Activated naive CD4-positive, alpha-beta T cell treated with anti-CD3 and anti-CD28 coated beads, Interleukin-2, amount 50 U/mL, for 72 hours (primary cell): ENCODE measurements around the gene SHBG. TPM values are rescaled to one million over a fixed set of nuclear protein-coding genes. Genes with fewer than 3 reads are reported as not detected.

Source experiments
- ATAC-seq, 2 donors: fragments of 150-1000 bp; cut with Tn5 transposase; 2 replicates each; pipeline ENCODE4 v1.10.0; 2021; ENCODE audit warnings: mild to moderate bottlenecking in 2 of 2, moderate library complexity in 2 of 2
- DNase-seq, 2 donors: peaks; one replicate each; pipeline ENCODE4 v3.0.0; 2021 to 2022; ENCODE audit warnings: low spot score in 2 of 2
- H3K27ac Mint-ChIP-seq, 2 donors: one replicate each; pipeline ENCODE4 v1.8.0; 2022; ENCODE audit warnings: mild to moderate bottlenecking in 2 of 2, mixed read lengths in 2 of 2
- H3K36me3 Mint-ChIP-seq, 2 donors: one replicate each; pipeline ENCODE4 v1.8.0; 2022; ENCODE audit warnings: mixed read lengths in 2 of 2
- H3K9me3 Mint-ChIP-seq, 2 donors: one replicate each; pipeline ENCODE4 v1.8.0; 2022; ENCODE audit warnings: mixed read lengths in 2 of 2
- total RNA-seq, 2 donors: library from RNA; stranded (reverse); gene quantifications; one replicate each; pipeline ENCODE4 v1.2.3, GENCODE V29; 2022

The SHBG gene, protein sequence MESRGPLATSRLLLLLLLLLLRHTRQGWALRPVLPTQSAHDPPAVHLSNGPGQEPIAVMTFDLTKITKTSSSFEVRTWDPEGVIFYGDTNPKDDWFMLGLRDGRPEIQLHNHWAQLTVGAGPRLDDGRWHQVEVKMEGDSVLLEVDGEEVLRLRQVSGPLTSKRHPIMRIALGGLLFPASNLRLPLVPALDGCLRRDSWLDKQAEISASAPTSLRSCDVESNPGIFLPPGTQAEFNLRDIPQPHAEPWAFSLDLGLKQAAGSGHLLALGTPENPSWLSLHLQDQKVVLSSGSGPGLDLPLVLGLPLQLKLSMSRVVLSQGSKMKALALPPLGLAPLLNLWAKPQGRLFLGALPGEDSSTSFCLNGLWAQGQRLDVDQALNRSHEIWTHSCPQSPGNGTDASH
- under 1 TPM in 1 of 2 donors, not detected in 1; 0.50 TPM for total RNA-seq

DNA sequence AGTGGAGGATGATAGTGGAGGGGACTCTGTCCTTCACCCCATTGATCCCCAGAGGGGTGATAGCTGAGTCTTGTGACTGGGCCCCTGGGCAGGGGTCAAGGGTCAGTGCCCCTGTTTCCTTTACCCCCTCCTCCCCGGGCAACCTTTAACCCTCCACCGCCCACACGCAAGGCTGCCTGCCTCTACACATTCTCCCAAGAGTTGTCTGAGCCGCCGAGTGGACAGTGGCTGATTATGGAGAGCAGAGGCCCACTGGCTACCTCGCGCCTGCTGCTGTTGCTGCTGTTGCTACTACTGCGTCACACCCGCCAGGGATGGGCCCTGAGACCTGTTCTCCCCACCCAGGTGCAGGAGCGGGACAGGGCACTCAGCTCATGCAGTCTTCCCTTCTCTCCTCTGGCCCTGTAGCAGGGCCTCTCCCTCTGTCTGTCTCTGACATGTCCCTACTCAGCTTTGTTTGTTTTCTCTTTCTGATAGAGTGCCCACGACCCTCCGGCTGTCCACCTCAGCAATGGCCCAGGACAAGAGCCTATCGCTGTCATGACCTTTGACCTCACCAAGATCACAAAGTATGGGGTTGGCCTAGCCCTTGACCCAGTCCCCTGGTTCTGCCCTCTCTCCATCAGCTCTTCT, at the start of gene SHBG:
TSS of gene SHBG (plus strand) at position 197 of the 633 bp plus-strand sequence. CDS start at position 235, 38 bp downstream.
- DNase-seq: no peak
- Mint-ChIP-seq H3K36me3 (no peaks in the 10 kb centered on the region), H3K9me3 (no peaks in the 10 kb centered on the region), H3K27ac (no peak within 1 kb of the TSS)
- no peak for ATAC-seq

DNA sequence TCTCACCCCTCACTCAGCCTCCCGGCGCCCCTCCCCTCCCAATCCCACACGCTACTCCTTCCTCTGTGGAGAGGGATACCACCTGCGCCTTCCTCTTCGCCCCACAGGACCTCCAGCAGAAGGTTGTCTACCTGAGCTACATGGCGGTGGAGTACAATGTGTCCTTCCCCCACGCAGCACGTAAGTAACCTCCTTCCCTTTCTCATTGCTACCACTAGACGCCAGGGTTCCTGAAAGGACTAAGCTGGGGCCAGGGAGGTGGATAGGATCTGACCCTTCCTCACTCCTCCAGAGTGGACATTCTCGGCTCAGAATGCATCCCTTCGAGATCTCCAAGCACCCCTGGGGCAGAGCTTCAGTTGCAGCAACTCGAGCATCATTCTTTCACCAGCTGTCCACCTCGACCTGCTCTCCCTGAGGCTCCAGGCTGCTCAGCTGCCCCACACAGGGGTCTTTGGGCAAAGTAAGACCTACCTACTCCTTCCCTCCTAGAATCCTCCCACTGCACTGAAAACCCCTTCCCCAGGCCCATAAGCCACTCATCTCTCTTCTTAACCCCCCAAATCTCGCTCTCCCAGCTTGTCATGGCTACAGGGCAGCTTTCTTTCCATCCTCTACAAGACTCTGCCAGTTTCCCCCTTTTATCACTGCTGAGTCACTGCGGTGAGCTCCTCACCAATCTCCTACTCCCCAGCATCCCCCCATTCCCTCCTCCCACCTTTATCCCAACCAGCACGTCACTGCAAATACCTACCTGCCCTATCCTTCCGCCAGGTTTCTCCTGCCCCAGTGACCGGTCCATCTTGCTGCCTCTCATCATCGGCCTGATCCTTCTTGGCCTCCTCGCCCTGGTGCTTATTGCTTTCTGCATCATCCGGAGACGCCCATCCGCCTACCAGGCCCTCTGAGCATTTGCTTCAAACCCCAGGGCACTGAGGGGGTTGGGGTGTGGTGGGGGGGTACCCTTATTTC, 49.0 kb upstream of the SHBG start:
- ATAC-seq (no peak), DNase-seq (no peak)
- Mint-ChIP-seq H3K27ac (peak overlapping the region; percentile 88 to 100), H3K9me3 (no peaks in the 10 kb centered on the region), H3K36me3 (peaks cover 46 to 71% of the 10 kb centered on the region in 2 donors)

- H3K9me3 Mint-ChIP-seq: no peaks in the 10 kb centered on the region
- DNase-seq (no peak), ATAC-seq (no peak)
- peak overlapping the region; percentile 91 to 98 for H3K27ac Mint-ChIP-seq
- H3K36me3 Mint-ChIP-seq: peaks cover 33 to 55% of the 10 kb centered on the region in 2 donors
Measured at GRCh38 chr17:7582396-7583252, 47.3 kb upstream of the SHBG start.

GRCh38 chr17:7583253-7584109, 46.5 kb upstream of the SHBG start, which contains the start of gene MPDU1:
MPDU1 (plus strand) TSS chr17:7583852; CDS start chr17:7583863, 11 bp downstream.
- H3K27ac Mint-ChIP-seq: peak within 1 kb of the TSS; percentile 91 to 98
- H3K36me3 Mint-ChIP-seq: peaks cover 30 to 48% of the 10 kb centered on the region in 2 donors
- DNase-seq (peak; percentile 93 to 97), ATAC-seq (peak; percentile 61 to 74)
- no peaks in the 10 kb centered on the region for H3K9me3 Mint-ChIP-seq

GRCh38 chr17:7586673-7587419, 43.1 kb upstream of the SHBG start:
- no peaks in the 10 kb centered on the region for H3K9me3 Mint-ChIP-seq
- ATAC-seq: no peak
- peak overlapping the region; percentile 36 to 44 for H3K27ac Mint-ChIP-seq
- DNase-seq: no peak
- H3K36me3 Mint-ChIP-seq: peaks cover 28 to 30% of the 10 kb centered on the region in 2 donors

GRCh38 chr17:7587420-7588151, 42.3 kb upstream of the SHBG start:
- ATAC-seq (no peak), DNase-seq (no peak)
- Mint-ChIP-seq H3K36me3 (peaks cover 22 to 24% of the 10 kb centered on the region in 2 donors), H3K9me3 (no peaks in the 10 kb centered on the region), H3K27ac (peak overlapping the region; percentile 36 to 44)

DNA sequence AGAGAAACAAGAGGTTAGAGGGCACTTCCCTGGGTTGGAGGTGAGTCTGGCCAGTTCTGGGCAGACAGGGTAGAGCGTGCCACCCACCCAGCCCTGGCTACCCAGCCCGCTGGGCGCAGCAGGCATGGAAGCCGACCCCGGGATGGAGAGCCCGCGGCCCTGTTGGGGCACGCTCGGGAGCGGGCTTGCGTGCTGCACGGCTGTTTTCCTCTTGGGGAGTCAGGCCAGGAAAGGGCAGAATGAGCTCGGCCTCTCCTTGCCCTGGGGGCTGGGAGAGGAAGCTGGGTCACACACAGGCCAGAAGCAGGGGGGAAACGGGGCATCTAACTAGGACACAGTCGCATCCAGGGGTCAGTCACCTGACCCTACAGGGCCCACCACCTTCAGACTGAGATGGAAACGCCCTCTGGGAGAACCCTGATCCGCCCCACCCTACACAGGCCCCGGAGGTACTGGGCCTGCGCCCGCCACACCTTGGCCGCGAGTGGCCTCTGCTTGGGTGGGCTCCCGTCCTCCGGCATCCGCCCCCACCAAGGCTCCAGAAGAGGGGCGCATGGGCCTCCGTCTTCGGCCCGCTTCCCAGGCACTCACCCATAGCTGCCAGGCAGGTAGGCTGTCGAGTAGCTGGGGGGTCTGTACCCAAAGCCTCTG, 41.3 kb upstream of the SHBG start:
- peak overlapping the region in 1 of 2 donors; percentile 44 for H3K27ac Mint-ChIP-seq
- H3K36me3 Mint-ChIP-seq: peaks cover 20 to 22% of the 10 kb centered on the region in 2 donors
- DNase-seq (no peak), ATAC-seq (peak in 1 of 2 donors; percentile 1)
- no peaks in the 10 kb centered on the region for H3K9me3 Mint-ChIP-seq

- DNase-seq: peak; percentile 71 to 72
- no peak overlapping the region for H3K27ac Mint-ChIP-seq
- peaks cover 14 to 22% of the 10 kb centered on the region in 2 donors for H3K36me3 Mint-ChIP-seq
- ATAC-seq: peak; percentile 55 to 82
- H3K9me3 Mint-ChIP-seq: no peaks in the 10 kb centered on the region
Measured at GRCh38 chr17:7589204-7589868, 40.6 kb upstream of the SHBG start.

DNA sequence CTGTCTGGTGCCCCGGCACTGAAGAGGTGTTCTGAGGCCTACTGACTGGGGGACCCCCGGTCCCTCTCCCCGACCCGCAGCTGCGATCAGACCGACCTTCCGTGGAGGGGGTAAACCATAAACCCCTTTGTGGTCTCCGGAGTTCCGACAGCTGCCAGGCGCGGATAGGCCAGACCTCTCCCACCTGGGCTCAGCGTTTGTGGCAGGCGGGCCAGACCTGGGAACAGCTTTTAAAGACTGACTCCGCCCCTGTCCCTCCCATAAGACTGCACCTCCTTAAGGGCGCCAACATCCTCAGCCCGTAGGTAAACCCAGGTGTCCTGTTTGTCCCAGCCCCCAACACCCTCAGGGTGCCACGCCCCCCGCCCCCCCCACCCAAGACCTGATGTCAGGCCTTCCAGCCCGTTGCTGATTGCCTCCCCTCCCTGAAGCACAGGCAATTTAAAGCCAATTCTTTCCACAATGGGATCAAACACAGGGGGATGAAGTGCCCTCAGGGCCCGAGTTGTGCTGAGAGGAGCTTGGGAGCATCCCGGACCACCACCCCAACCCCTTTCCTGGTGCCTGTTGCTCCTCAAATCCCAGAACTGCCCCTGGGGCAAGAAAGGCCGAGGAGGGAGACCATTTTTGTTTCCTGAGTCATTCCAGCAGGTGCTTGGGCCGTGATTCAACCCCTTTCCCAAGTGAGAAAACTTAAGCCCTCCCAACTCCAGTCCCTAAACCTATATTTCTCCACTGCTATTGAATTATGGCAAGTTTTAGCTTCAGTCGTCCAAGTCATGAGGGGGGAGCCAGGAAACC, 39.8 kb upstream of the SHBG start, which contains the start of gene SOX15:
TSS of gene SOX15 (minus strand) at position 204 of the 801 bp plus-strand sequence. CDS start 418 bp downstream, outside the sequence.
- peaks cover 6 to 17% of the 10 kb centered on the region in 2 donors for H3K36me3 Mint-ChIP-seq
- peak within 1 kb of the TSS in 1 of 2 donors; percentile 32 for H3K27ac Mint-ChIP-seq
- ATAC-seq: no peak

GRCh38 chr17:7590743-7591142, 39.2 kb upstream of the SHBG start:
- DNase-seq: no peak
- ATAC-seq: peak in 1 of 2 donors; percentile 19
- no peaks in the 10 kb centered on the region for H3K9me3 Mint-ChIP-seq
- peak overlapping the region in 1 of 2 donors; percentile 32 for H3K27ac Mint-ChIP-seq
- peaks cover 2 to 12% of the 10 kb centered on the region in 2 donors for H3K36me3 Mint-ChIP-seq

More for the DNA sequence above, 39.8 kb upstream of the SHBG start, which contains the start of gene SOX15:
- no peak for DNase-seq
- no peaks in the 10 kb centered on the region for H3K9me3 Mint-ChIP-seq

- no peak for DNase-seq
- Mint-ChIP-seq H3K36me3 (peaks cover 0 to 10% of the 10 kb centered on the region in 2 donors), H3K27ac (peak overlapping the region; percentile 31 to 72), H3K9me3 (no peaks in the 10 kb centered on the region)
- no peak for ATAC-seq
Measured at GRCh38 chr17:7591596-7591995, 38.3 kb upstream of the SHBG start.
